ENCODE measurements around the gene TNS3. TPM values are rescaled to one million over a fixed set of nuclear protein-coding genes. Genes with fewer than 3 reads are reported as not detected.

Gene TNS3
- total RNA-seq, 1 donor from 2014 or later: 426 TPM

DNA sequence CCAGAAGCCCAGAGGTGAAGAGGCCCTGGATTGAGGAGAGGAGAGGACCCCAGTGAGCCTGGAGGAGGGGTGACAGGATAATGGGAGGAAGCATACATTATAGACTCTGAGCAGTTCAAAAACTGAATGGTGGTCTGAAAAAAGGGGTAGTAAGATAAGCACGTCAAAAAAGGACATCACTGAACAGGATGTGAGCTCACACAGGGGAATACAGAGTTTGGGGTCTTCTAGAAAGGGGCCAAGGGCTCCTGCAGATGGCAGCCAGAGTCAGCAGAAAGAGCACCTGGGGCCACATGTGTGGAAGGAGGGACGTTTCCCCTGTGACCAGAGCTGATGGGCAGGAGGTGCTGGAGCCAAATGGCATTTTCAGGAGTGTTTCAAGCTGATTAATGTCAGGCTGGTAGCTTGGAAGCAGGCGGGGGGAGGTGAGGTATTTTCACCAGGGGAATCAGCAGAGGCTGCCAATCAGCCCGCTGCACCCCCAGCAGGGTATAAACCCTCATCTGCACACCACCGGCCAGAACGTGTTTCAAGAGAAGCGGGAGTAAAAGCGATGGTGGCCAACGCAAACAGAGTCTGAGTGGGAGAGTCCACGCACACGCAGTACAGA, 85.8 kb downstream of the TNS3 start:
- H3K9me3 Mint-ChIP-seq (ENCODE audit: low read depth): no peaks in the 10 kb centered on the region
- H3K27ac Mint-ChIP-seq (ENCODE audit: unreplicated experiment): peak overlapping the region; percentile 96
- TF ChIP-seq, protein P1, sequence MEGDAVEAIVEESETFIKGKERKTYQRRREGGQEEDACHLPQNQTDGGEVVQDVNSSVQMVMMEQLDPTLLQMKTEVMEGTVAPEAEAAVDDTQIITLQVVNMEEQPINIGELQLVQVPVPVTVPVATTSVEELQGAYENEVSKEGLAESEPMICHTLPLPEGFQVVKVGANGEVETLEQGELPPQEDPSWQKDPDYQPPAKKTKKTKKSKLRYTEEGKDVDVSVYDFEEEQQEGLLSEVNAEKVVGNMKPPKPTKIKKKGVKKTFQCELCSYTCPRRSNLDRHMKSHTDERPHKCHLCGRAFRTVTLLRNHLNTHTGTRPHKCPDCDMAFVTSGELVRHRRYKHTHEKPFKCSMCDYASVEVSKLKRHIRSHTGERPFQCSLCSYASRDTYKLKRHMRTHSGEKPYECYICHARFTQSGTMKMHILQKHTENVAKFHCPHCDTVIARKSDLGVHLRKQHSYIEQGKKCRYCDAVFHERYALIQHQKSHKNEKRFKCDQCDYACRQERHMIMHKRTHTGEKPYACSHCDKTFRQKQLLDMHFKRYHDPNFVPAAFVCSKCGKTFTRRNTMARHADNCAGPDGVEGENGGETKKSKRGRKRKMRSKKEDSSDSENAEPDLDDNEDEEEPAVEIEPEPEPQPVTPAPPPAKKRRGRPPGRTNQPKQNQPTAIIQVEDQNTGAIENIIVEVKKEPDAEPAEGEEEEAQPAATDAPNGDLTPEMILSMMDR (IDR thresholded peaks at IDR 0.05): no peak
- H3K27me3 Mint-ChIP-seq (ENCODE audit: low read depth): no peaks in the 10 kb centered on the region
- no peak overlapping the region for H3K4me3 Mint-ChIP-seq (ENCODE audit: unreplicated experiment)
- peaks cover 97% of the 10 kb centered on the region for H3K4me1 Mint-ChIP-seq (ENCODE audit: low read depth)
- DNase-seq (ENCODE audit: low spot score): no peak
- peaks cover 22% of the 10 kb centered on the region for H3K36me3 Mint-ChIP-seq (ENCODE audit: low read depth)

DNA sequence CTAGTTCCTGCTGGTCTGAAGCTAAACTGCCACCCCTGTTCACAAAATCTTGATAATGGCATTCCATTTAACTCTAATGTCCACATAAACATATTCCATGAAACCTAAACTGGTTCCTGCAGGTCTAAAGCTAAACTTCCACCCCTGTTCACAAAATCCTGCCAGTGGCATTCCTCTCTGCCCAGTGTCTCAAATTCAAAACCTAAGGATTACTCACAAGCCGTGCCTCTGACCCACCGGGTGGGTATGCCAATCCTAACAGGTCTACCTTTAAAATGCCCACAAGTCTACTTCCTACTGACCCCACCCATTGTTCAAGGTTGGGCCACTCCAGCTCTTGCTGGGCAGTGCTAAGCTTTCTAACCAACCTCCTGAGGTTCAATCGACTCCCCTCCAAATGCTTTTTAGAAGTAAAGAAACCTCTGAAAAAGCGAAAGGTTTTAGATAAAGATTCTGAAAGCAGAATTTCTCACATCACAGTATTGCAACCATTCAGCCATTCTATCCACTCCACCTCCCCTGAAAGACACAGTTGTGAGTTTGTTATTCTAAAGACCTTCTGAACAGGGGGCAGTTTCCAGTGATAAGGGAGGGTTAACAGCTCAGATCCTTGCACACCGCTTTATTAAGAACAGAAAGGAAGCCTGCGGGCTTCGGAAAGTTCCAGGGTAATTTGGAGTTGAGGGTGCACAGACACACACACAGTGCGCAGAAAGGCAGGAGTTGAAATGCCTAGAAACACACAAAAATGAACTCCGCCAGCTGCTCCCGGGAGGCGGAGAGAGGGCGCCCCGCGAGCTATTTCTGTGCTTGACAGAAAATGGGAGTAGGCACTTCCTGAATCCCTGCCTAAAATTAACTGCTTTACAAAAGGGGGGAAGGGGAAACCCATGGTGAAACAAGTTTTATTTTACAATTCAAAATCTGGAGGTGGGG, 87.7 kb downstream of the TNS3 start:
- TF ChIP-seq, protein P1 (IDR thresholded peaks at IDR 0.05): peak; percentile 49
- Mint-ChIP-seq H3K27me3 (ENCODE audit: low read depth) (no peaks in the 10 kb centered on the region), H3K4me1 (ENCODE audit: low read depth) (peaks cover 94% of the 10 kb centered on the region), H3K9me3 (ENCODE audit: low read depth) (no peaks in the 10 kb centered on the region), H3K36me3 (ENCODE audit: low read depth) (peaks cover 22% of the 10 kb centered on the region), H3K27ac (ENCODE audit: unreplicated experiment) (peak overlapping the region; percentile 96), H3K4me3 (ENCODE audit: unreplicated experiment) (peak overlapping the region; percentile 36)
- DNase-seq (ENCODE audit: low spot score): no peak

- H3K9me3 Mint-ChIP-seq (ENCODE audit: low read depth): no peaks in the 10 kb centered on the region
- no peak for DNase-seq (ENCODE audit: low spot score)
- peaks cover 18% of the 10 kb centered on the region for H3K36me3 Mint-ChIP-seq (ENCODE audit: low read depth)
- peak overlapping the region; percentile 96 for H3K27ac Mint-ChIP-seq (ENCODE audit: unreplicated experiment)
- peaks cover 94% of the 10 kb centered on the region for H3K4me1 Mint-ChIP-seq (ENCODE audit: low read depth)
- TF ChIP-seq, protein P1 (IDR thresholded peaks at IDR 0.05): no peak
- no peaks in the 10 kb centered on the region for H3K27me3 Mint-ChIP-seq (ENCODE audit: low read depth)
- no peak overlapping the region for H3K4me3 Mint-ChIP-seq (ENCODE audit: unreplicated experiment)
Observed at GRCh38 chr7:47492716-47493325, 89.1 kb downstream of the TNS3 start.

DNA sequence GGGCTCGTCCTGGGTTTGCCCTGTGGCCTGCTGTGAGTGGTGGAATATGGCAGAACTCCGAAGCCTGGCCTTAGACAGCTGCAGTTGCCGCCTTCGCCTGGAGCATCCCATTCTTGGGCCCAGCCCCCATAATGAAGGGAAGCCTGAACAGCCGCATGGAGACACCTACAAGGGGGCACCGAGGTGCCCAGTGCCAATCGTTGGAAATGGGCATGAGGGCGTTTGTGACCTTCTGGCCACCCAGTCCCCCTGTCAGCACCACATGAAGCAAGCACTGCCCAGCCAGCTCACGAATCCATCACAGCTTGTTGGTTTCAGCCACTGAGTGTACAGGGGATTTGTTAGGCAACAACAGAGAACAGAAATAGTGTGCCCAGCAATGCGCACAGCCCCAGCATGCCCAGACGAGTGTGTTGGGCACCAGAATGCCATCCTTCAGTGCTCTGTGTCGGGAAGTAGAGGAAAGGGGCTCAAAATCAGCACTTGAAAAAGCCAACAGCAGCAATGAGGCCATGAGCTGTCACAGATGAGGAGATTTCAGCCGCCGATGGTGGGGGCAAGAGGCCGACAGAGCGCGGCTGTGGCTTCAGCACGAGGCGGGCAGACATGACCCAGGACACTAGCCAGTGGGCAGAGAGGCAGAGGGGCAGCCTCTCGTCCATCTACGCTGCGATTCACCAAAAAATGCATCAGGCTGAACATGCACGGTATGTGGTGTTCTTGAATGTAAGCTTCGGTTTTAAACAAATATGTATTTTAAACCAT, 91.2 kb downstream of the TNS3 start:
- no peak for DNase-seq (ENCODE audit: low spot score)
- Mint-ChIP-seq H3K4me1 (ENCODE audit: low read depth) (peaks cover 94% of the 10 kb centered on the region), H3K36me3 (ENCODE audit: low read depth) (peaks cover 18% of the 10 kb centered on the region), H3K4me3 (ENCODE audit: unreplicated experiment) (no peak overlapping the region), H3K9me3 (ENCODE audit: low read depth) (no peaks in the 10 kb centered on the region), H3K27me3 (ENCODE audit: low read depth) (no peaks in the 10 kb centered on the region), H3K27ac (ENCODE audit: unreplicated experiment) (peak overlapping the region; percentile 93)
- TF ChIP-seq, protein P1 (IDR thresholded peaks at IDR 0.05): no peak

Measured in chondrocyte (in vitro differentiated cells).